ENCODE results near the gene CSTF2T. TPM values are rescaled to one million over a fixed set of nuclear protein-coding genes. Genes with fewer than 3 reads are reported as not detected.

The CSTF2T gene
- total RNA-seq, 2 donors from 2014 or later = 11.5 to 13.7 TPM

DNA sequence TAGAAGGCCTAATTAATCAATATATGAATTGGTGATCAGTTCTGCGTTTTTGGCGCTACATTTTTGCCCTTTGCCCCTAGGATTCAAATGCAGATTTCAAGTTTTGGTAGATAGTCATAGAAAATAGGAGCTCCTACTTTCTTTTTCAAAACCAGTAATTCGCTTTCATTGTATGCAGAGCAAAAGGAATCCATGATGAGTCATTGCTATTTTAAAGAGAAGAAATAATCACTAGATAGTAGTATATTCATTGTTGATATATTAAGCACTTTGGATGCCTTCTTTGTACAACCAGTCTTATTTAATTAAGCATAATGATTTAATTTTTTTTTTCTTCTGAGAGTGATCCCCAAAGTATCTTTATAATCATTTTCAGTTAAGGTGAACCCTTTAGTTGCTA lies 50.3 kb downstream of the CSTF2T start:
- no peak for DNase-seq
- WGBS, 2 donors = 94% methylated on average over 3 of the region's 3 CpGs
- intact Hi-C loops (cut with DNase I) = no loop called here
- no peaks in the 10 kb centered on the region for H3K27me3 ChIP-seq
- H3K4me3 ChIP-seq = no peak overlapping the region
- no peak for TF ChIP-seq CTCF (IDR thresholded peaks at IDR 0.05)
- TF ChIP-seq POLR2A (IDR thresholded peaks at IDR 0.05) = no peak
- no peak overlapping the region for H3K27ac ChIP-seq
- ATAC-seq = no peak
- no peaks in the 10 kb centered on the region for H3K36me3 ChIP-seq (replicated peaks in 1 of 2; ENCODE audit: insufficient read depth in 1 of 2, low read depth in 2 of 2)
- H3K4me1 ChIP-seq = no peaks in the 10 kb centered on the region
- H3K9me3 ChIP-seq = no peaks in the 10 kb centered on the region
